ENCODE results near the gene RNF144B. TPM values are rescaled to one million over a fixed set of nuclear protein-coding genes. Genes with fewer than 3 reads are reported as not detected.

The RNF144B gene
- polyA plus RNA-seq, 3 donors: 25.6 to 31.0 (median 27.9) TPM

GRCh38 chr6:18504232-18504596 lies 117.1 kb downstream of the RNF144B start:
- whole genome bisulfite sequencing (ENCODE audit: insufficient coverage): 57% methylated on average over 1 of the region's 2 CpGs

GRCh38 chr6:18506382-18507017 lies 119.3 kb downstream of the RNF144B start:
- peaks cover 0 to 4% of the 10 kb centered on the region in 2 donors for H3K9me3 ChIP-seq (replicated peaks in 1 of 2; ENCODE audit: control insufficient read depth in 1 of 2, insufficient read depth in 1 of 2, low read length in 2 of 2)
- no peaks in the 10 kb centered on the region for H4K20me1 ChIP-seq (ENCODE audit: insufficient read depth, low read length)
- no peaks in the 10 kb centered on the region for H3K36me3 ChIP-seq (replicated peaks in 1 of 2; ENCODE audit: control insufficient read depth in 1 of 2, insufficient read depth in 2 of 2, low read length in 2 of 2)
- H3K4me2 ChIP-seq (replicated peaks; ENCODE audit: extremely low read depth, low read length, poor library complexity, severe bottlenecking): no peak overlapping the region
- H3K79me2 ChIP-seq (ENCODE audit: insufficient read depth, low read length): no peaks in the 10 kb centered on the region
- intact Hi-C loops (cut with micrococcal nuclease): loop anchor here (10.0 kb wide), 2 partner anchors 72 to 112 kb away; no protein-coding TSS in a partner anchor
- WGBS (ENCODE audit: insufficient coverage): 95% methylated on average over 11 of the region's 15 CpGs
- no peaks in the 10 kb centered on the region for H3K27me3 ChIP-seq (ENCODE audit: control insufficient read depth in 2 of 2, insufficient read depth in 2 of 2, low read length in 2 of 2)
- peaks cover 0 to 5% (median 0%) of the 10 kb centered on the region in 7 donors for H3K9me3 Mint-ChIP-seq
- H3K27ac Mint-ChIP-seq: peak overlapping the region in 2 of 7 donors; percentile 5 to 51
- no peak overlapping the region for H3K4me3 Mint-ChIP-seq
- TF ChIP-seq, protein P1, sequence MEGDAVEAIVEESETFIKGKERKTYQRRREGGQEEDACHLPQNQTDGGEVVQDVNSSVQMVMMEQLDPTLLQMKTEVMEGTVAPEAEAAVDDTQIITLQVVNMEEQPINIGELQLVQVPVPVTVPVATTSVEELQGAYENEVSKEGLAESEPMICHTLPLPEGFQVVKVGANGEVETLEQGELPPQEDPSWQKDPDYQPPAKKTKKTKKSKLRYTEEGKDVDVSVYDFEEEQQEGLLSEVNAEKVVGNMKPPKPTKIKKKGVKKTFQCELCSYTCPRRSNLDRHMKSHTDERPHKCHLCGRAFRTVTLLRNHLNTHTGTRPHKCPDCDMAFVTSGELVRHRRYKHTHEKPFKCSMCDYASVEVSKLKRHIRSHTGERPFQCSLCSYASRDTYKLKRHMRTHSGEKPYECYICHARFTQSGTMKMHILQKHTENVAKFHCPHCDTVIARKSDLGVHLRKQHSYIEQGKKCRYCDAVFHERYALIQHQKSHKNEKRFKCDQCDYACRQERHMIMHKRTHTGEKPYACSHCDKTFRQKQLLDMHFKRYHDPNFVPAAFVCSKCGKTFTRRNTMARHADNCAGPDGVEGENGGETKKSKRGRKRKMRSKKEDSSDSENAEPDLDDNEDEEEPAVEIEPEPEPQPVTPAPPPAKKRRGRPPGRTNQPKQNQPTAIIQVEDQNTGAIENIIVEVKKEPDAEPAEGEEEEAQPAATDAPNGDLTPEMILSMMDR (IDR thresholded peaks at IDR 0.05): no peak
- peaks cover 28 to 30% of the 10 kb centered on the region in 2 donors for H3K4me1 ChIP-seq (ENCODE audit: control insufficient read depth in 1 of 2, insufficient read depth in 2 of 2, low read length in 2 of 2)
- H3K27ac ChIP-seq (ENCODE audit: low read depth in 1 of 2, low read length in 2 of 2): no peak overlapping the region
- H3K27me3 Mint-ChIP-seq (ENCODE audit: low read depth in 3 of 3): peaks cover 0 to 2% (median 0%) of the 10 kb centered on the region in 3 donors
- no peak overlapping the region for H2AFZ ChIP-seq (ENCODE audit: insufficient read depth, low read depth, low read length, poor library complexity, severe bottlenecking)
- DNase-seq: no peak
- no peak overlapping the region for H3K9ac ChIP-seq (ENCODE audit: insufficient read depth, low read length, poor library complexity, severe bottlenecking)
- no peak overlapping the region for H3K4me3 ChIP-seq (replicated peaks in 1 of 3; ENCODE audit: low read depth in 2 of 3, low read length in 3 of 3)
- H3K4me1 Mint-ChIP-seq: peaks cover 29% of the 10 kb centered on the region
- no peaks in the 10 kb centered on the region for H3K36me3 Mint-ChIP-seq

More at GRCh38 chr6:18504232-18504596, 117.1 kb downstream of the RNF144B start:
- H3K9ac ChIP-seq (ENCODE audit: insufficient read depth, low read length, poor library complexity, severe bottlenecking): peak overlapping the region; percentile 53
- H3K27ac Mint-ChIP-seq: peak overlapping the region in 6 of 7 donors; percentile 92 to 99 (median 97)
- H3K4me1 ChIP-seq (ENCODE audit: control insufficient read depth in 1 of 2, insufficient read depth in 2 of 2, low read length in 2 of 2): peaks cover 30 to 33% of the 10 kb centered on the region in 2 donors
- TF ChIP-seq, protein P1 (IDR thresholded peaks at IDR 0.05): peak; percentile 51
- intact Hi-C loops (cut with micrococcal nuclease): loop anchor here (2.0 to 10.0 kb wide), 6 partner anchors 69 to 242 kb away; partner anchors contain the start of gene DEK (in 1 of the 2)
- no peaks in the 10 kb centered on the region for H3K36me3 ChIP-seq (replicated peaks in 1 of 2; ENCODE audit: control insufficient read depth in 1 of 2, insufficient read depth in 2 of 2, low read length in 2 of 2)
- H3K4me2 ChIP-seq (replicated peaks; ENCODE audit: extremely low read depth, low read length, poor library complexity, severe bottlenecking): peak overlapping the region; percentile 63
- H3K4me3 ChIP-seq (replicated peaks in 1 of 3; ENCODE audit: low read depth in 2 of 3, low read length in 3 of 3): peak overlapping the region; percentile 19 to 67 (median 63)
- peak overlapping the region; percentile 73 to 89 for H3K4me3 Mint-ChIP-seq
- H3K9me3 Mint-ChIP-seq: no peaks in the 10 kb centered on the region
- H3K27me3 Mint-ChIP-seq (ENCODE audit: low read depth in 3 of 3): no peaks in the 10 kb centered on the region
- H3K36me3 Mint-ChIP-seq: no peaks in the 10 kb centered on the region
- peak overlapping the region in 1 of 2 donors; percentile 87 for H3K27ac ChIP-seq (ENCODE audit: low read depth in 1 of 2, low read length in 2 of 2)
- DNase-seq: no peak
- no peaks in the 10 kb centered on the region for H3K79me2 ChIP-seq (ENCODE audit: insufficient read depth, low read length)
- H3K4me1 Mint-ChIP-seq: peaks cover 35% of the 10 kb centered on the region
- no peaks in the 10 kb centered on the region for H3K9me3 ChIP-seq (replicated peaks in 1 of 2; ENCODE audit: control insufficient read depth in 1 of 2, insufficient read depth in 1 of 2, low read length in 2 of 2)
- H4K20me1 ChIP-seq (ENCODE audit: insufficient read depth, low read length): no peaks in the 10 kb centered on the region
- H2AFZ ChIP-seq (ENCODE audit: insufficient read depth, low read depth, low read length, poor library complexity, severe bottlenecking): peak overlapping the region; percentile 57
- H3K27me3 ChIP-seq (ENCODE audit: control insufficient read depth in 2 of 2, insufficient read depth in 2 of 2, low read length in 2 of 2): no peaks in the 10 kb centered on the region
